ENCODE measurements around the gene THBS1.

Gene THBS1

GRCh38 chr15:39602143-39602542 lies 21.3 kb downstream of the THBS1 start:
- no peak for DNase-seq (ENCODE audit: low read depth)
- no peak overlapping the region for H3K4me3 ChIP-seq (replicated peaks; ENCODE audit: low read depth, low read length)
- TF ChIP-seq, protein P1, sequence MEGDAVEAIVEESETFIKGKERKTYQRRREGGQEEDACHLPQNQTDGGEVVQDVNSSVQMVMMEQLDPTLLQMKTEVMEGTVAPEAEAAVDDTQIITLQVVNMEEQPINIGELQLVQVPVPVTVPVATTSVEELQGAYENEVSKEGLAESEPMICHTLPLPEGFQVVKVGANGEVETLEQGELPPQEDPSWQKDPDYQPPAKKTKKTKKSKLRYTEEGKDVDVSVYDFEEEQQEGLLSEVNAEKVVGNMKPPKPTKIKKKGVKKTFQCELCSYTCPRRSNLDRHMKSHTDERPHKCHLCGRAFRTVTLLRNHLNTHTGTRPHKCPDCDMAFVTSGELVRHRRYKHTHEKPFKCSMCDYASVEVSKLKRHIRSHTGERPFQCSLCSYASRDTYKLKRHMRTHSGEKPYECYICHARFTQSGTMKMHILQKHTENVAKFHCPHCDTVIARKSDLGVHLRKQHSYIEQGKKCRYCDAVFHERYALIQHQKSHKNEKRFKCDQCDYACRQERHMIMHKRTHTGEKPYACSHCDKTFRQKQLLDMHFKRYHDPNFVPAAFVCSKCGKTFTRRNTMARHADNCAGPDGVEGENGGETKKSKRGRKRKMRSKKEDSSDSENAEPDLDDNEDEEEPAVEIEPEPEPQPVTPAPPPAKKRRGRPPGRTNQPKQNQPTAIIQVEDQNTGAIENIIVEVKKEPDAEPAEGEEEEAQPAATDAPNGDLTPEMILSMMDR (IDR thresholded peaks at IDR 0.05; ENCODE audit: low read length, missing control alignments), result no peak

- H3K4me3 ChIP-seq (replicated peaks; ENCODE audit: low read depth, low read length), result no peak overlapping the region
- DNase-seq (ENCODE audit: low read depth), result no peak
- TF ChIP-seq, protein P1 (IDR thresholded peaks at IDR 0.05; ENCODE audit: low read length, missing control alignments), result no peak
Observed at GRCh38 chr15:39605146-39605545, 24.3 kb downstream of the THBS1 start.

GRCh38 chr15:39608185-39609139 lies 27.6 kb downstream of the THBS1 start:
- no peak overlapping the region for H3K4me3 ChIP-seq (replicated peaks; ENCODE audit: low read depth, low read length)
- DNase-seq (ENCODE audit: low read depth), result no peak
- TF ChIP-seq, protein P1 (IDR thresholded peaks at IDR 0.05; ENCODE audit: low read length, missing control alignments), result no peak

DNA sequence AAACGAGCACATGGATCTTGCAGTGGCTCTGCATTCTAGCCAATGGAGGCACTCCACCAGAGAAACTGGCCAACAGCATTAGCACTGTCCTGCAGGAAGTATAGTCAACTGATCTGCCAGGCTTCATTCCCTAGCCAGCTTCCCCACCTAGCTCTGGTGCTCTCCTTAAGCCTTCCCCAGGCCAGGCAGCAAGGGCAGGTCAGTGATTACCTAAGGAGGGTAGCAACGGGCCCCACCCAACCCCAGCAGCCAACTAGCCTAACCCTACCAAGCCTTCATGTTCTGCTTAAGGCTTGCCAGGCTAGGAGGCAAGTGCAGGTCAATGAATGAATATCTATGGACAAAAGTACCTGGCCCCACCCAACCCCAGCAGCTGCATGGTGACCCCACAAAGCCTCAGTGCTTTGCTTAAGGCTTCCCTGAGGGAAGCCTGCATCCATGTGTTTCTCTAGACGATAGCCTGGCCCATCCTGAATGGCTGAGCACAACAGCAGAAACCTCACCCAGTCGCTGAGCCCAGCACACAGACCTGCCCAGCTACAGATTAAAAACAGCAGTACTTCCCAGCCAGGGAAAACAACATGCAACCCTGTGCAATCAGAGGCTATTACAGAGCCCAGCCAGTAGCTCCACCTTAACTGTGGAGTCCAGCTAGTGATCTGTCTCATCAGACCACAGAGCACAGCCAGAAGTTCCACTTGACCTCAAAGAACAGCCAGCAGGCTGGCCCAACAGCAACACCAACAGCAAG lies 28.5 kb downstream of the THBS1 start:
- TF ChIP-seq, protein P1 (IDR thresholded peaks at IDR 0.05; ENCODE audit: low read length, missing control alignments), result no peak
- no peak for DNase-seq (ENCODE audit: low read depth)
- no peak overlapping the region for H3K4me3 ChIP-seq (replicated peaks; ENCODE audit: low read depth, low read length)

- TF ChIP-seq, protein P1 (IDR thresholded peaks at IDR 0.05; ENCODE audit: low read length, missing control alignments), result no peak
- DNase-seq (ENCODE audit: low read depth), result no peak
- H3K4me3 ChIP-seq (replicated peaks; ENCODE audit: low read depth, low read length), result no peak overlapping the region
Observed at GRCh38 chr15:39610665-39611064, 29.8 kb downstream of the THBS1 start.

DNA sequence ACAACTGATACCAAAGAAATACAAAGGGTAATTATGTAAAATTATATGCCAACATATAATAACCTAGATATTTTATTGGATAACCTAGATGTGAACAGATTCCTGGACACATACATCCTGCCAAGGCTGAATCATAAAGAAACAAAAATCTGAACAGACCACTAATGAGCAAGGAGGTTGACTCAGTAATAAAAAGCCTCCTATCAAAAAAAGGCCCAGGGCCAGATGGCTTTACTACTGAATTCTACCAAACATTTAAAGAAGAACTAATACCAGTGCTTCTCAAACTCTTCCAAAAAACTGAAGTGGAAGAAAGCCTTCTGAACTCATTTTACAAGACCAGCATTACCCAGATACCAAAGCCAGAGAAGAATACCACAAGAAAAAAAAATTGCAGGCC lies 32.4 kb downstream of the THBS1 start:
- TF ChIP-seq, protein P1 (IDR thresholded peaks at IDR 0.05; ENCODE audit: low read length, missing control alignments), result no peak
- no peak for DNase-seq (ENCODE audit: low read depth)
- no peak overlapping the region for H3K4me3 ChIP-seq (replicated peaks; ENCODE audit: low read depth, low read length)

All from fibroblast of pulmonary artery (primary cell).